ENCODE measurements around the gene TEX13A. TPM values are rescaled to one million over a fixed set of nuclear protein-coding genes. Genes with fewer than 3 reads are reported as not detected.

The TEX13A gene
- total RNA-seq, 2 donors from 2014 or later = not detected

DNA sequence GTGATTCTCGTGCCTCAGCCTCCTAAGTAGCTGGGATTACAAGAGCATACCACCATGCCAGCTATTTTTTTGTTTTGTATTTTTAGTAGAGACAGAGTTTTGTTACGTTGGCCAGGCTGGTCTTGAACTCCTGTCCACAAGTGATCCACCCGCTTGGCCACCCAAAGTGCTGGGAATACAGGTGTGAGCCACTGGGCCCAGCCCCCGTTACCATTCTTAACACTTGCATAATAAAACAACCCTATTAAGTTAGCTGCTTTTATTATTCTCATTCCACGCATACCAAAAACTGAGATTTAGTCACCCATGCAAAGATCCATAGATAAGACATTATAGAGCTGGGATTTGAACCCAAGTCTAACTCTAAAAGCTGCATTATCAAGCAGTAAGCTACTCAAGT is 6.0 kb upstream of the TEX13A start:
- Histone ChIP-seq H3K4me3 (no peak overlapping the region), H3K9me3 (no peaks in the 10 kb centered on the region), H3K27me3 (no peaks in the 10 kb centered on the region), H3K36me3 (no peaks in the 10 kb centered on the region), H3K4me1 (no peaks in the 10 kb centered on the region), H3K27ac (no peak overlapping the region)
- DNase-seq (ENCODE audit: low spot score) = no peak
- TF ChIP-seq, protein P1, sequence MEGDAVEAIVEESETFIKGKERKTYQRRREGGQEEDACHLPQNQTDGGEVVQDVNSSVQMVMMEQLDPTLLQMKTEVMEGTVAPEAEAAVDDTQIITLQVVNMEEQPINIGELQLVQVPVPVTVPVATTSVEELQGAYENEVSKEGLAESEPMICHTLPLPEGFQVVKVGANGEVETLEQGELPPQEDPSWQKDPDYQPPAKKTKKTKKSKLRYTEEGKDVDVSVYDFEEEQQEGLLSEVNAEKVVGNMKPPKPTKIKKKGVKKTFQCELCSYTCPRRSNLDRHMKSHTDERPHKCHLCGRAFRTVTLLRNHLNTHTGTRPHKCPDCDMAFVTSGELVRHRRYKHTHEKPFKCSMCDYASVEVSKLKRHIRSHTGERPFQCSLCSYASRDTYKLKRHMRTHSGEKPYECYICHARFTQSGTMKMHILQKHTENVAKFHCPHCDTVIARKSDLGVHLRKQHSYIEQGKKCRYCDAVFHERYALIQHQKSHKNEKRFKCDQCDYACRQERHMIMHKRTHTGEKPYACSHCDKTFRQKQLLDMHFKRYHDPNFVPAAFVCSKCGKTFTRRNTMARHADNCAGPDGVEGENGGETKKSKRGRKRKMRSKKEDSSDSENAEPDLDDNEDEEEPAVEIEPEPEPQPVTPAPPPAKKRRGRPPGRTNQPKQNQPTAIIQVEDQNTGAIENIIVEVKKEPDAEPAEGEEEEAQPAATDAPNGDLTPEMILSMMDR (IDR thresholded peaks at IDR 0.05) = no peak

DNA sequence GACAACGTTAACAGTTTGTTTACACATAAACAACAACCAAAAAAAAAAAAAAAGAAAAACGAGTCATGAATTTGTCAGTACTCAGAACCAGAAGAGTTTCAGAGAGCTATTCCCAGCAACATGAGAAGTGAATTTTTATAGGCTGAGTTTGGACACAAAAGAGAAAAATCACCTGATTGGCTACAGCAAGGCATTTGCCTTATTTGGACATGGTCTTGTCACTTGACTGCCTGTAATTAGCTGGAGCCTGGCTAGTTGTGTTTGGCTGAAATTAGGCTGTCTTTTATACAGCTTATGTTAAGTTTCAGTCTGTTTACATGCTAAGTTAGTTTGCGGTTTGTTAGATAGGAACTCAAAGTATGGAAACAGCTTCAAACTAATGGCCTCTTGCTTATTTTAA is 880 bp upstream of the TEX13A start:
- no peak for DNase-seq (ENCODE audit: low spot score)
- Histone ChIP-seq H3K27ac (no peak overlapping the region), H3K36me3 (no peaks in the 10 kb centered on the region), H3K27me3 (no peaks in the 10 kb centered on the region), H3K4me1 (no peaks in the 10 kb centered on the region), H3K9me3 (no peaks in the 10 kb centered on the region), H3K4me3 (no peak overlapping the region)
- TF ChIP-seq, protein P1 (IDR thresholded peaks at IDR 0.05) = no peak

DNA sequence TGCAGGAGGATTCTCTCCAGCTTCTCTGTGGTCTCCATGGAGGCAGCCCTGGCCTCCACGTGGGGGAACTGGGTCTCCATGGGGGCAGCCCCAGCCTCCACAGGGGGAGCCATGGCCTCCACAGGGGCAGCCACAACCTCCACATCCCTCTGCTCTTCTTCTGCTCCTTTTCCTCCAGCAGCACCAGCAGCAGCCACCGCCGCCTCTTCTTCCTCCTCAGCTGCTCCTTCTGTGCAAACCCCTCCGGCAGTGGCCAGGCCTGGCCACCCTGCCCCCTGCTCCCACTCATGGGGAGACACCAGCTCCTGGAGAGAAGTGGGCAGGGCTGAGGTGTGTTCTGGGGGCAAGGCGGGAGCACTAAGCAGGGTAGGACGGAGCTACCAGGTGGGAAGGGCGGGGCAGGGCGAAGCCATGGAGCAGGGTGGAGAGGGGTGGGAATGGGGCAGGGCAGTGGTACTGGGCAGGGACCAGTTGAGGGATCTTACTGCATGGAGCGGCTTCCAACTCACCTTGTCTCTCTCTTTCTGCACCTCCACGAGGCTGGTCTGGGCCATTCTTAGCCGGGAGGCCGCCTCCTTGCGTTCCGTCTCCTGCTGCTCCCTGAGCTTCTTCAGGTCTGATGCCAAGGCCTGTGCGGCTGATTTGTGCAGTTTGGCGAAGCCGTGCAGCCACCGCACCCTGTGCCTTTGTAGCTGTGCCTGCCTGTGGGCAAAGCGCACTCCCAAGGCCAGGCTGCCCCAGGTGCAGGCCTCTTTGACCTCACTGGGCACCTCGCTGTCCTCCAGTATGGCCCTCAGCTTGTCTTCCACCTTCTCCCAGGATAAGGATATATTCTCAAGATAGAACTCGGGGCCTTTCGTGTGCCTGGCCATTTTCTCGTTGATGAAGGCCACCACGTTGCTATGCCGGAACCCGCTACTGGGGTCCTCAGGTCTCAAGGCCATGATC is 766 bp downstream of the TEX13A start:
- TF ChIP-seq, protein P1 (IDR thresholded peaks at IDR 0.05) = no peak
- no peak overlapping the region for H3K4me3 ChIP-seq
- H3K27ac ChIP-seq = no peak overlapping the region
- no peaks in the 10 kb centered on the region for H3K4me1 ChIP-seq
- H3K27me3 ChIP-seq = no peaks in the 10 kb centered on the region
- H3K9me3 ChIP-seq = no peaks in the 10 kb centered on the region
- no peaks in the 10 kb centered on the region for H3K36me3 ChIP-seq
- no peak for DNase-seq (ENCODE audit: low spot score)

DNA sequence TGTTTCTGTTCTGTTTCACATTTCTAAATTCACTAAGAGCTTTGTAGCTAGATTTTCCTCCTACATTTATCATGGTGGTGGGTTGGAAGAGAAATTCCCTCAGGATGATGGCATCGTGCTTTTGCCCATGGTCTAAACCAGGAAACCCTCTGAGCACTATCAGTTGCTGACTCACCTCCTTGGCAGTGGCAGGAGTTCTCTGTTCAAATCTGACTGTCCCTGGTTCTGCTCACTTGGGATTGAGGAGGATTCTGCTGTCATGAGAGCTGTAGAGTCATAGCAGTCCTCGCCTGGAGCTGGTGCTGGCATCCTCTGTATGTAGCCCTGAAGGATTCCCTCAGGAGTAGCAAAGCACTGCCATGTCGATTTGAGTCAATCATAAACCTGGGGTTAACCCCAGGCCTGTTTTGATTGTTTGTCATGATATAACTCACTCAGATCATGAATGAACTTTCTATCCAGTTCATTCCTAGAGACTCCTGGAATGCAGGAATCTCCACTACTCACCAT is 9.4 kb downstream of the TEX13A start:
- DNase-seq (ENCODE audit: low spot score) = no peak
- TF ChIP-seq, protein P1 (IDR thresholded peaks at IDR 0.05) = no peak
- Histone ChIP-seq H3K27ac (no peak overlapping the region), H3K36me3 (no peaks in the 10 kb centered on the region), H3K4me1 (no peaks in the 10 kb centered on the region), H3K4me3 (no peak overlapping the region), H3K9me3 (no peaks in the 10 kb centered on the region), H3K27me3 (no peaks in the 10 kb centered on the region)

DNA sequence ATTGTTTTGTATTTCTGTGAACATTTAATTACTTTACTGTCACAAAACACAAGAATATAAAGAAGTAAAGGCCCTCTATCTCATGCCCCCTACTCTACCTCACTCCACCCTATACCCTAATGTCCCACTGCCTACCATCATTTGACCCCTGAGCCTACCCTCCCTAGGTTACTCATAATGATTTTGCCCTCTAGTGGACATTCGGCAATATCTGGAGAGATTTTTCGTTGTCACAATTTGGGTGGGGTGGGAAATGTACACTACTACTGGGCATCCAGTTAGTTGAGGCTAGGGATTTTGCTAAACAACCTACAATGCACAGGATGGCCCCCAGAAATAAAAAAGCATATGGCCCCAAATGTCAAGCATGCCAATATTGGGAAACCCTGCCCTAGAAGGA is 10.2 kb downstream of the TEX13A start:
- no peaks in the 10 kb centered on the region for H3K4me1 ChIP-seq
- TF ChIP-seq, protein P1 (IDR thresholded peaks at IDR 0.05) = peak in 1 of 2 donors; percentile 27
- no peaks in the 10 kb centered on the region for H3K9me3 ChIP-seq
- no peak overlapping the region for H3K27ac ChIP-seq
- no peak for DNase-seq (ENCODE audit: low spot score)
- no peak overlapping the region for H3K4me3 ChIP-seq
- no peaks in the 10 kb centered on the region for H3K36me3 ChIP-seq
- H3K27me3 ChIP-seq = no peaks in the 10 kb centered on the region

All from right atrium auricular region (tissue), 2 donors.